SK-N-SH (cell line): ENCODE data around the gene MCM8. TPM values are rescaled to one million over a fixed set of nuclear protein-coding genes. Genes with fewer than 3 reads are reported as not detected.

ENCODE experiments used
- CTCF ChIA-PET: fragments of 300-600, 350-600 bp; formaldehyde crosslinking; extraction: SDS; loops from one replicate; lab custom pipeline; 2021; lab: Yijun Ruan, JAX
- POLR2A ChIA-PET: fragments of 350-600 bp; sonication (Branson Sonifier 250); formaldehyde crosslinking; extraction: SDS; loops from one replicate; lab custom pipeline; 2020; ENCODE audit warnings: antibody characterized with exemption, inconsistent platforms; lab: Yijun Ruan, JAX
- DNase-seq: peaks from one replicate; pipeline ENCODE4 v3.0.0; 2012
- H2AFZ ChIP-seq: fragments of 200-600 bp; sonication (generic); 2 replicates; pipeline ENCODE4 v1.8.1; 2016; ENCODE audit warnings: antibody characterized with exemption, mild to moderate bottlenecking, low read depth
- H3F3A ChIP-seq: fragments of 200-600 bp; sonication (generic); replicated peaks from 2 replicates; pipeline ENCODE3; 2016; ENCODE audit warnings: antibody characterized with exemption, mild to moderate bottlenecking; ENCODE audit not compliant: insufficient read depth
- H3K27ac ChIP-seq, 2 experiments: fragments of 200-500 bp in 1 of 2; fragments of 200-600 bp in 1 of 2; sonication (Bioruptor generic) in 1 of 2; sonication (generic), shearing (Covaris generic) in 1 of 2; 2 replicates each; pipeline versions ENCODE4 v1.5.1 to v1.6.1; 2014 to 2016; ENCODE audit warnings: low read depth in 2 of 2, inconsistent platforms in 1 of 2, low read length in 1 of 2, mild to moderate bottlenecking in 1 of 2, mixed read lengths in 1 of 2
- H3K27me3 ChIP-seq: fragments of 200-600 bp; sonication (generic), shearing (Covaris generic); 2 replicates; pipeline ENCODE4 v1.6.1; 2016; ENCODE audit warnings: mixed run types; ENCODE audit not compliant: insufficient read depth
- H3K36me3 ChIP-seq, 2 experiments: fragments of 200-500 bp in 1 of 2; fragments of 200-600 bp in 1 of 2; sonication (Bioruptor generic) in 1 of 2; sonication (generic) in 1 of 2; replicated peaks in 1 of 2; 2 replicates each; pipeline versions ENCODE3 to v1.5.1; 2014 to 2016; ENCODE audit warnings: low read length in 1 of 2, mild to moderate bottlenecking in 1 of 2; ENCODE audit not compliant: insufficient read depth in 2 of 2, control insufficient read depth in 1 of 2
- H3K4me1 ChIP-seq, 2 experiments: fragments of 200-500 bp in 1 of 2; fragments of 200-600 bp in 1 of 2; sonication (Bioruptor generic) in 1 of 2; sonication (generic), shearing (Covaris generic) in 1 of 2; 2 replicates each; pipeline versions ENCODE4 v1.5.1 to v1.6.1; 2014 to 2016; ENCODE audit warnings: low read depth in 1 of 2, low read length in 1 of 2, mixed run types in 1 of 2; ENCODE audit not compliant: insufficient read depth in 2 of 2, control insufficient read depth in 1 of 2
- H3K4me2 ChIP-seq: fragments of 200-600 bp; sonication (generic), shearing (Covaris generic); 2 replicates; pipeline ENCODE4 v1.6.1; 2017; ENCODE audit warnings: mixed run types
- H3K4me3 ChIP-seq, 2 experiments: fragments of 200-500 bp in 1 of 2; fragments of 200-600 bp in 1 of 2; sonication (Bioruptor generic) in 1 of 2; sonication (generic), shearing (Covaris generic) in 1 of 2; 2 replicates each; pipeline versions ENCODE4 v1.5.1 to v1.8.1; 2014 to 2016; ENCODE audit warnings: low read depth in 2 of 2, inconsistent platforms in 1 of 2, low read length in 1 of 2, mild to moderate bottlenecking in 1 of 2, mixed read lengths in 1 of 2, moderate library complexity in 1 of 2
- H3K79me2 ChIP-seq: fragments of 200-600 bp; sonication (generic); 2 replicates; pipeline ENCODE4 v1.8.1; 2017; ENCODE audit warnings: mild to moderate bottlenecking; ENCODE audit not compliant: insufficient read depth
- H3K9ac ChIP-seq: fragments of 200-600 bp; sonication (generic); 2 replicates; pipeline ENCODE4 v1.6.1; 2017; ENCODE audit warnings: mixed run types
- H3K9me2 ChIP-seq: fragments of 200-600 bp; sonication (generic); 2 replicates; pipeline ENCODE4 v1.6.1; 2017; ENCODE audit warnings: mixed run types
- H3K9me3 ChIP-seq: fragments of 200-600 bp; sonication (generic); 2 replicates; pipeline ENCODE4 v1.6.1; 2017; ENCODE audit warnings: mixed run types, mild to moderate bottlenecking, moderate library complexity
- H4K20me1 ChIP-seq: fragments of 200-600 bp; sonication (generic); 2 replicates; pipeline ENCODE4 v1.6.1; 2017; ENCODE audit warnings: mild to moderate bottlenecking, mixed run types; ENCODE audit not compliant: insufficient read depth
- CHD2 ChIP-seq: fragments of 150-350 bp; IDR thresholded peaks from 2 replicates; pipeline ENCODE4 v1.6.1; 2018; ENCODE audit warnings: low read length; ENCODE audit not compliant: partially characterized antibody
- ELF1 ChIP-seq: IDR thresholded peaks from 2 replicates; pipeline ENCODE4 v1.4.0; 2012
- EP300 ChIP-seq, 2 experiments: IDR thresholded peaks; 2 replicates each; pipeline versions ENCODE4 v1.4.0 to v1.6.1; 2012; ENCODE audit warnings: borderline replicate concordance in 1 of 2, low read depth in 1 of 2, low read length in 1 of 2
- EZH2phosphoT487 ChIP-seq: fragments of 200-600 bp; sonication (generic); IDR thresholded peaks from 2 replicates; pipeline ENCODE4 v1.6.1; 2017; ENCODE audit warnings: low read depth, mixed run types, mild to moderate bottlenecking, antibody characterized with exemption, moderate library complexity, borderline replicate concordance
- FOXJ3 ChIP-seq: sonication (generic); formaldehyde crosslinking; IDR thresholded peaks from 2 replicates; pipeline ENCODE4 v1.5.1; 2020; ENCODE audit warnings: mild to moderate bottlenecking, missing genetic modification reagents
- GATA2 ChIP-seq: sonication (generic); formaldehyde crosslinking; IDR thresholded peaks from 2 replicates; pipeline ENCODE4 v1.5.0; 2020; ENCODE audit warnings: mild to moderate bottlenecking, missing genetic modification reagents
- IRF3 ChIP-seq: fragments of 150-350 bp; IDR thresholded peaks from 2 replicates; pipeline ENCODE4 v1.6.1; 2016; ENCODE audit warnings: mild to moderate bottlenecking, low read depth, low read length
- NFIC ChIP-seq: IDR thresholded peaks from 2 replicates; pipeline ENCODE4 v1.4.0; 2012; ENCODE audit warnings: borderline replicate concordance
- RFX5 ChIP-seq: IDR thresholded peaks from 2 replicates; pipeline ENCODE4 v1.6.1; 2012; ENCODE audit warnings: mild to moderate bottlenecking, improper control_type of control experiment, low read length
- SIN3A ChIP-seq: IDR thresholded peaks from 2 replicates; pipeline ENCODE4 v1.6.1; 2012; ENCODE audit warnings: low read depth, mild to moderate bottlenecking, low read length, moderate library complexity, borderline replicate concordance
- ZBTB33 ChIP-seq: IDR thresholded peaks from 2 replicates; pipeline ENCODE4 v1.4.0; 2012; ENCODE audit warnings: low read depth, borderline replicate concordance
- WGBS: methylation state at CpG from one replicate; pipeline ENCODE4 v1.1.6; 2017; ENCODE audit warnings: low lambda C conversion rate; 5-methylcytosine and 5-hydroxymethylcytosine counted together
- polyA plus RNA-seq, 3 experiments: library from polyadenylated mRNA; depleted of rRNA; stranded (reverse); fragments of >200 nt; gene quantifications; 2 replicates each; pipeline ENCODE4 v1.2.3, GENCODE V29; 2012

Gene MCM8
- polyA plus RNA-seq, 1 of the 3 experiments (the other 2 are of a cell fraction) = 4.0 TPM

GRCh38 chr20:5973971-5974370, 23.5 kb downstream of the MCM8 start:
- H3K4me2 ChIP-seq = no peak overlapping the region
- CTCF ChIA-PET = no interaction called here

GRCh38 chr20:5974531-5974930, 24.1 kb downstream of the MCM8 start:
- ChIA-PET CTCF (no interaction called here), POLR2A (no interaction called here)
- H3K9ac ChIP-seq = no peak overlapping the region
- no peak overlapping the region for H2AFZ ChIP-seq
- no peaks in the 10 kb centered on the region for H4K20me1 ChIP-seq
- no peaks in the 10 kb centered on the region for H3K9me2 ChIP-seq
- H3K79me2 ChIP-seq = no peaks in the 10 kb centered on the region
- H3K9me3 ChIP-seq = no peaks in the 10 kb centered on the region
- H3K4me1 ChIP-seq = no peaks in the 10 kb centered on the region
- no peak overlapping the region for H3K4me2 ChIP-seq
- H3K4me3 ChIP-seq = no peak overlapping the region
- H3F3A ChIP-seq = no peaks in the 10 kb centered on the region
- TF ChIP-seq ELF1 (no peak), FOXJ3 (CRISPR knock-in tag) (no peak), NFIC (no peak), RFX5 (no peak), ZBTB33 (no peak)
- TF ChIP-seq, all 33 proteins: peak for 0
- H3K27me3 ChIP-seq = no peaks in the 10 kb centered on the region
- DNase-seq = no peak
- WGBS = 95% methylated on average over 1 of the region's 1 CpG
- H3K27ac ChIP-seq = no peak overlapping the region
- H3K36me3 ChIP-seq = peaks cover 16 to 27% of the 10 kb centered on the region in 2 experiments

More at GRCh38 chr20:5973971-5974370, 23.5 kb downstream of the MCM8 start:
- no peak for DNase-seq
- POLR2A ChIA-PET = no interaction called here
- Histone ChIP-seq H4K20me1 (no peaks in the 10 kb centered on the region), H3K9me2 (no peaks in the 10 kb centered on the region), H2AFZ (no peak overlapping the region), H3K36me3 (peaks cover 11 to 22% of the 10 kb centered on the region in 2 experiments), H3K9me3 (no peaks in the 10 kb centered on the region), H3K4me1 (no peaks in the 10 kb centered on the region), H3K9ac (no peak overlapping the region), H3K4me3 (no peak overlapping the region), H3F3A (no peaks in the 10 kb centered on the region), H3K27me3 (no peaks in the 10 kb centered on the region), H3K27ac (no peak overlapping the region), H3K79me2 (no peaks in the 10 kb centered on the region)
- WGBS = 96% methylated on average over 4 of the region's 4 CpGs
- TF ChIP-seq EZH2phosphoT487 (no peak), EP300 (IDR thresholded peaks at IDR 0.05; ENCODE audit: borderline replicate concordance in 1 of 2, low read depth in 1 of 2, low read length in 1 of 2) (no peak), CHD2 (no peak), GATA2 (CRISPR knock-in tag) (no peak), IRF3 (no peak), SIN3A (no peak)
- TF ChIP-seq, all 33 proteins: peak for 0
